K562 (cell line): ENCODE measurements around the gene SESN3. TPM values are rescaled to one million over a fixed set of nuclear protein-coding genes. Genes with fewer than 3 reads are reported as not detected.

Experiments
- ARID2 ChIP-seq: fragments of 450-650 bp; IDR thresholded peaks from 2 replicates; pipeline ENCODE4 v1.6.1; 2017; ENCODE audit warnings: antibody characterized with exemption, mild to moderate bottlenecking
- FOXM1 ChIP-seq, 2 experiments: fragments of 450-650 bp in 1 of 2; sonication (generic) in 1 of 2; formaldehyde crosslinking in 1 of 2; IDR thresholded peaks; 2 replicates each; pipeline versions ENCODE4 v1.6.1 to v1.9.0; 2017 to 2022; ENCODE audit warnings: low read depth in 2 of 2, mild to moderate bottlenecking in 2 of 2, missing genetic modification reagents in 1 of 2, moderate library complexity in 1 of 2
- KAT2B ChIP-seq: IDR thresholded peaks from one replicate; pipeline ENCODE4 v1.6.1; 2012; ENCODE audit warnings: low read depth, mild to moderate bottlenecking, control low read depth, inconsistent platforms, low read length, moderate library complexity
- KDM2B ChIP-seq: fragments of 250-450 bp; sonication (Bioruptor Pico); IDR thresholded peaks from 2 replicates; pipeline ENCODE4 v1.8.0; 2021; ENCODE audit warnings: mild to moderate bottlenecking, moderate library complexity
- MEF2A ChIP-seq: IDR thresholded peaks from 2 replicates; pipeline ENCODE4 v1.6.1; 2011; ENCODE audit warnings: low read depth, mild to moderate bottlenecking, low read length, moderate library complexity; ENCODE audit not compliant: control insufficient read depth
- NFIX ChIP-seq: fragments of 250-450 bp; sonication (Bioruptor Pico); IDR thresholded peaks from 2 replicates; pipeline ENCODE4 v1.4.0; 2020; ENCODE audit warnings: low read depth, mild to moderate bottlenecking, moderate library complexity
- PHB2 ChIP-seq: fragments of 450-650 bp; IDR thresholded peaks from 2 replicates; pipeline ENCODE4 v1.6.1; 2017; ENCODE audit warnings: low read depth
- SMARCB1 ChIP-seq: IDR thresholded peaks from 2 replicates; pipeline ENCODE4 v1.6.1; 2011; ENCODE audit warnings: improper control_type of control experiment, low read depth; ENCODE audit not compliant: insufficient read length
- ZFPM2 ChIP-seq: fragments of 250-450 bp; sonication (Bioruptor Pico); IDR thresholded peaks from 2 replicates; pipeline ENCODE4 v1.5.1; 2022; ENCODE audit warnings: mild to moderate bottlenecking
- ZNF41 ChIP-seq: fragments of 250-450 bp; sonication (Bioruptor Pico); conservative IDR thresholded peaks from 2 replicates; pipeline ENCODE4 v1.4.0; 2020; ENCODE audit warnings: mild to moderate bottlenecking
- polyA plus RNA-seq, 8 experiments: library from polyadenylated mRNA; depleted of rRNA in 4 of 8; stranded (reverse) in 5 of 8; unstranded in 3 of 8; fragments of >200 nt; fragmentation: Nextera tagmentation in 2 of 8; fragmentation: Illumina TruSeq in 1 of 8; extraction: Ambion mirVana in 2 of 8; extraction: Trizol in 1 of 8; gene quantifications; 2 replicates each; pipeline versions ENCODE4 v1.2.1 to v1.2.3, GENCODE V29; 2011 to 2014; ENCODE audit warnings: inconsistent platforms in 1 of 8, missing spikeins in 1 of 8
- total RNA-seq, 7 experiments: library from RNA; depleted of rRNA in 6 of 7; stranded (reverse); fragments of >200 nt in 6 of 7; fragmentation: Illumina TruSeq in 2 of 7; extraction: Trizol in 2 of 7; gene quantifications; 2 replicates each; pipeline versions ENCODE4 v1.2.1 to v1.2.3, GENCODE V29; 2011 to 2021; ENCODE audit warnings: low replicate concordance in 1 of 7
- TF ChIP-seq, protein P1 (sequence below), 2 experiments: IDR thresholded peaks; 2 replicates each; pipeline ENCODE4 v1.6.1; 2012; ENCODE audit warnings: improper control_type of control experiment in 2 of 2, low read depth in 2 of 2, low read length in 2 of 2, borderline replicate concordance in 1 of 2
- TF ChIP-seq, protein P2 (sequence below): fragments of 200-400 bp; formaldehyde crosslinking; IDR thresholded peaks from 2 replicates; pipeline ENCODE4 v1.6.1; 2017; ENCODE audit warnings: mild to moderate bottlenecking, low read depth, low read length, moderate library complexity
- TF ChIP-seq, protein P3 (sequence below): fragments of 250-450 bp; sonication (Bioruptor Pico); IDR thresholded peaks from 2 replicates; pipeline ENCODE4 v1.8.0; 2022; ENCODE audit warnings: inconsistent platforms, mild to moderate bottlenecking, moderate library complexity, borderline replicate concordance
- TF ChIP-seq, protein P4 (sequence below): sonication (generic); formaldehyde crosslinking; IDR thresholded peaks from 2 replicates; pipeline ENCODE4 v1.8.0; 2023; ENCODE audit warnings: missing genetic modification reagents, mild to moderate bottlenecking, borderline replicate concordance

SESN3 gene
- total and polyA plus RNA-seq, 9 of the 15 experiments (the other 6 are each of a cell fraction or from before 2014, with no cell fraction given) = 0.44 to 2.6 (median 1.5) TPM

DNA sequence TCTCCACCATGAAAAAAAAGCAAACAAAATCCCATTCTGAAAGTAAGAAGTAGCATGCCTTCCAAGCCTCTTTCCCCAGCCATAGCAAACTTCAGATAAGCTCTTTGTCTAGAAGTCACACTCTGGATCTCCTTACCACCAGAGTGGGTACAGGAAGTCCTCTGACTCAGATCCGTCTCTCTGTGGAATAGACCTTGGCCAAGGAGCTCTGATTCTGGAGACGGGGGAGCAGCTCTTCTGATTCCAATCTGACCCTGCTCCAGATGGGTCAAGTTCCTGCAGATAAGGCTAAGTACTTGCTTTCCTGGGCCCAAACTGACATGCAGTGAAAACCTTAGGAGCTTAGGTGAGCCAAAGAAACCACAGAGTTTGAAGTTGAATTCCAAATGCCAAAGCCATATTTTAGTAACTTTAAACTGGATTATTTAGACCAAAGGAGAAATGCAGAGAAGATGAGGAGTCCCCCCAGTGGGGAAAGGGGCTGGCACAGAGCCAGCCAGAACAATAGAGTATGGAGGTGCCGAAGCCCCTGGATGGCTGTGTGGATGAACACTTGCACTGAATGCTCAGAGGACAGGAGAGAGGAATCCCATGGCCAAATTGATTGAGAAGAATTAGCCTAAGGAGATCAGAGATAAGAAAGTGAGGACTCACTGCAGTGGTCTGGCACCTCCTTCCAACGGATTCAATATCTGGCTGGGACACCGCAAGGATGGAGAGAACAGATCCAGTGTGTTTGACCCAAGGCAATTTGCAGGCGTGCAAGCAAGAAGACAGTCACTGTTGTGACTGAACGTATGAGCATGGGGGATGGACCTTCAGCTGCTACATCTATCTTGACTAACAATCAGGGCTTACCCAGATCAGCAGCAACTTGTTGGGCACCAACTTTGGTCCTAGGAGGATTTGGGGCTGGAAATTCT is 86.4 kb downstream of the SESN3 start (continued):
- TF ChIP-seq, protein P1, sequence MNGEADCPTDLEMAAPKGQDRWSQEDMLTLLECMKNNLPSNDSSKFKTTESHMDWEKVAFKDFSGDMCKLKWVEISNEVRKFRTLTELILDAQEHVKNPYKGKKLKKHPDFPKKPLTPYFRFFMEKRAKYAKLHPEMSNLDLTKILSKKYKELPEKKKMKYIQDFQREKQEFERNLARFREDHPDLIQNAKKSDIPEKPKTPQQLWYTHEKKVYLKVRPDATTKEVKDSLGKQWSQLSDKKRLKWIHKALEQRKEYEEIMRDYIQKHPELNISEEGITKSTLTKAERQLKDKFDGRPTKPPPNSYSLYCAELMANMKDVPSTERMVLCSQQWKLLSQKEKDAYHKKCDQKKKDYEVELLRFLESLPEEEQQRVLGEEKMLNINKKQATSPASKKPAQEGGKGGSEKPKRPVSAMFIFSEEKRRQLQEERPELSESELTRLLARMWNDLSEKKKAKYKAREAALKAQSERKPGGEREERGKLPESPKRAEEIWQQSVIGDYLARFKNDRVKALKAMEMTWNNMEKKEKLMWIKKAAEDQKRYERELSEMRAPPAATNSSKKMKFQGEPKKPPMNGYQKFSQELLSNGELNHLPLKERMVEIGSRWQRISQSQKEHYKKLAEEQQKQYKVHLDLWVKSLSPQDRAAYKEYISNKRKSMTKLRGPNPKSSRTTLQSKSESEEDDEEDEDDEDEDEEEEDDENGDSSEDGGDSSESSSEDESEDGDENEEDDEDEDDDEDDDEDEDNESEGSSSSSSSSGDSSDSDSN (IDR thresholded peaks at IDR 0.05; ENCODE audit: borderline replicate concordance in 1 of 2, low read depth in 2 of 2, low read length in 2 of 2) = no peak
- TF ChIP-seq ZNF41 (CRISPR knock-in tag) (no peak), PHB2 (no peak), KDM2B (CRISPR knock-in tag) (no peak), ARID2 (no peak), MEF2A (no peak), KAT2B (no peak), SMARCB1 (no peak), NFIX (CRISPR knock-in tag) (peak; percentile 37; the same call in 1 of the 2 replicates), ZFPM2 (CRISPR knock-in tag) (no peak), FOXM1 (IDR thresholded peaks at IDR 0.05; ENCODE audit: low read depth) (no peak), FOXM1 (CRISPR knock-in tag; IDR thresholded peaks at IDR 0.05; ENCODE audit: low read depth) (no peak)
- TF ChIP-seq, protein P2, sequence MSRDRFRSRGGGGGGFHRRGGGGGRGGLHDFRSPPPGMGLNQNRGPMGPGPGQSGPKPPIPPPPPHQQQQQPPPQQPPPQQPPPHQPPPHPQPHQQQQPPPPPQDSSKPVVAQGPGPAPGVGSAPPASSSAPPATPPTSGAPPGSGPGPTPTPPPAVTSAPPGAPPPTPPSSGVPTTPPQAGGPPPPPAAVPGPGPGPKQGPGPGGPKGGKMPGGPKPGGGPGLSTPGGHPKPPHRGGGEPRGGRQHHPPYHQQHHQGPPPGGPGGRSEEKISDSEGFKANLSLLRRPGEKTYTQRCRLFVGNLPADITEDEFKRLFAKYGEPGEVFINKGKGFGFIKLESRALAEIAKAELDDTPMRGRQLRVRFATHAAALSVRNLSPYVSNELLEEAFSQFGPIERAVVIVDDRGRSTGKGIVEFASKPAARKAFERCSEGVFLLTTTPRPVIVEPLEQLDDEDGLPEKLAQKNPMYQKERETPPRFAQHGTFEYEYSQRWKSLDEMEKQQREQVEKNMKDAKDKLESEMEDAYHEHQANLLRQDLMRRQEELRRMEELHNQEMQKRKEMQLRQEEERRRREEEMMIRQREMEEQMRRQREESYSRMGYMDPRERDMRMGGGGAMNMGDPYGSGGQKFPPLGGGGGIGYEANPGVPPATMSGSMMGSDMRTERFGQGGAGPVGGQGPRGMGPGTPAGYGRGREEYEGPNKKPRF = no peak
- TF ChIP-seq, protein P3, sequence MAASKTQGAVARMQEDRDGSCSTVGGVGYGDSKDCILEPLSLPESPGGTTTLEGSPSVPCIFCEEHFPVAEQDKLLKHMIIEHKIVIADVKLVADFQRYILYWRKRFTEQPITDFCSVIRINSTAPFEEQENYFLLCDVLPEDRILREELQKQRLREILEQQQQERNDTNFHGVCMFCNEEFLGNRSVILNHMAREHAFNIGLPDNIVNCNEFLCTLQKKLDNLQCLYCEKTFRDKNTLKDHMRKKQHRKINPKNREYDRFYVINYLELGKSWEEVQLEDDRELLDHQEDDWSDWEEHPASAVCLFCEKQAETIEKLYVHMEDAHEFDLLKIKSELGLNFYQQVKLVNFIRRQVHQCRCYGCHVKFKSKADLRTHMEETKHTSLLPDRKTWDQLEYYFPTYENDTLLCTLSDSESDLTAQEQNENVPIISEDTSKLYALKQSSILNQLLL (CRISPR knock-in tag) = no peak
- TF ChIP-seq, protein P4, sequence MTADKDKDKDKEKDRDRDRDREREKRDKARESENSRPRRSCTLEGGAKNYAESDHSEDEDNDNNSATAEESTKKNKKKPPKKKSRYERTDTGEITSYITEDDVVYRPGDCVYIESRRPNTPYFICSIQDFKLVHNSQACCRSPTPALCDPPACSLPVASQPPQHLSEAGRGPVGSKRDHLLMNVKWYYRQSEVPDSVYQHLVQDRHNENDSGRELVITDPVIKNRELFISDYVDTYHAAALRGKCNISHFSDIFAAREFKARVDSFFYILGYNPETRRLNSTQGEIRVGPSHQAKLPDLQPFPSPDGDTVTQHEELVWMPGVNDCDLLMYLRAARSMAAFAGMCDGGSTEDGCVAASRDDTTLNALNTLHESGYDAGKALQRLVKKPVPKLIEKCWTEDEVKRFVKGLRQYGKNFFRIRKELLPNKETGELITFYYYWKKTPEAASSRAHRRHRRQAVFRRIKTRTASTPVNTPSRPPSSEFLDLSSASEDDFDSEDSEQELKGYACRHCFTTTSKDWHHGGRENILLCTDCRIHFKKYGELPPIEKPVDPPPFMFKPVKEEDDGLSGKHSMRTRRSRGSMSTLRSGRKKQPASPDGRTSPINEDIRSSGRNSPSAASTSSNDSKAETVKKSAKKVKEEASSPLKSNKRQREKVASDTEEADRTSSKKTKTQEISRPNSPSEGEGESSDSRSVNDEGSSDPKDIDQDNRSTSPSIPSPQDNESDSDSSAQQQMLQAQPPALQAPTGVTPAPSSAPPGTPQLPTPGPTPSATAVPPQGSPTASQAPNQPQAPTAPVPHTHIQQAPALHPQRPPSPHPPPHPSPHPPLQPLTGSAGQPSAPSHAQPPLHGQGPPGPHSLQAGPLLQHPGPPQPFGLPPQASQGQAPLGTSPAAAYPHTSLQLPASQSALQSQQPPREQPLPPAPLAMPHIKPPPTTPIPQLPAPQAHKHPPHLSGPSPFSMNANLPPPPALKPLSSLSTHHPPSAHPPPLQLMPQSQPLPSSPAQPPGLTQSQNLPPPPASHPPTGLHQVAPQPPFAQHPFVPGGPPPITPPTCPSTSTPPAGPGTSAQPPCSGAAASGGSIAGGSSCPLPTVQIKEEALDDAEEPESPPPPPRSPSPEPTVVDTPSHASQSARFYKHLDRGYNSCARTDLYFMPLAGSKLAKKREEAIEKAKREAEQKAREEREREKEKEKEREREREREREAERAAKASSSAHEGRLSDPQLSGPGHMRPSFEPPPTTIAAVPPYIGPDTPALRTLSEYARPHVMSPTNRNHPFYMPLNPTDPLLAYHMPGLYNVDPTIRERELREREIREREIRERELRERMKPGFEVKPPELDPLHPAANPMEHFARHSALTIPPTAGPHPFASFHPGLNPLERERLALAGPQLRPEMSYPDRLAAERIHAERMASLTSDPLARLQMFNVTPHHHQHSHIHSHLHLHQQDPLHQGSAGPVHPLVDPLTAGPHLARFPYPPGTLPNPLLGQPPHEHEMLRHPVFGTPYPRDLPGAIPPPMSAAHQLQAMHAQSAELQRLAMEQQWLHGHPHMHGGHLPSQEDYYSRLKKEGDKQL = no peak
